ENCODE results near the gene LHPP. TPM values are rescaled to one million over a fixed set of nuclear protein-coding genes. Genes with fewer than 3 reads are reported as not detected.

LHPP gene
- total RNA-seq, 1 donor from 2014 or later = 22.9 TPM

GRCh38 chr10:124648738-124649137, 187.1 kb downstream of the LHPP start:
- Mint-ChIP-seq H3K27me3 (no peaks in the 10 kb centered on the region), H3K4me3 (peak overlapping the region; percentile 44), H3K36me3 (ENCODE audit: low read depth) (peaks cover 26% of the 10 kb centered on the region), H3K27ac (peak overlapping the region; percentile 88), H3K4me1 (peaks cover 100% of the 10 kb centered on the region), H3K9me3 (no peaks in the 10 kb centered on the region)
- no peak for TF ChIP-seq CTCF (IDR thresholded peaks at IDR 0.05)
- no peak for DNase-seq
- CTCF ChIA-PET = interaction anchor here (0.8 to 3.6 kb wide), 9 partner anchors 10 to 114 kb away, joined by 3 to 39 read pairs (median 5); partner anchors contain the start of gene FAM53B
- ATAC-seq (ENCODE audit: low read depth) = no peak
- POLR2A ChIA-PET = interaction anchor here (0.9 to 5.0 kb wide), 12 partner anchors 8 to 109 kb away, joined by 3 to 34 read pairs (median 6); no protein-coding TSS in a partner anchor
- intact Hi-C loops (cut with micrococcal nuclease) = loop anchor here (1.0 kb wide), 1 partner anchor 93 kb away; no protein-coding TSS in a partner anchor

- no peak for ATAC-seq (ENCODE audit: low read depth)
- no peak for TF ChIP-seq CTCF (IDR thresholded peaks at IDR 0.05)
- Mint-ChIP-seq H3K27ac (peak overlapping the region; percentile 88), H3K36me3 (ENCODE audit: low read depth) (peaks cover 26% of the 10 kb centered on the region), H3K9me3 (no peaks in the 10 kb centered on the region), H3K4me3 (peak overlapping the region; percentile 38), H3K4me1 (peaks cover 99% of the 10 kb centered on the region), H3K27me3 (no peaks in the 10 kb centered on the region)
- no peak for DNase-seq
- intact Hi-C loops (cut with micrococcal nuclease) = no loop called here
- POLR2A ChIA-PET = interaction anchor here (0.9 to 5.0 kb wide), 13 partner anchors 8 to 110 kb away, joined by 3 to 34 read pairs (median 6); no protein-coding TSS in a partner anchor
- CTCF ChIA-PET = interaction anchor here (0.8 to 3.6 kb wide), 8 partner anchors 10 to 115 kb away, joined by 3 to 39 read pairs (median 4); partner anchors contain the start of gene FAM53B
Measured at GRCh38 chr10:124649214-124649613, 187.6 kb downstream of the LHPP start.

- POLR2A ChIA-PET = interaction anchor here (0.9 to 5.0 kb wide), 9 partner anchors 8 to 111 kb away, joined by 4 to 34 read pairs (median 6); no protein-coding TSS in a partner anchor
- no peak for DNase-seq
- CTCF ChIA-PET = interaction anchor here (1.3 to 3.6 kb wide), 3 partner anchors 69 to 91 kb away, joined by 5 to 39 read pairs (median 5); no protein-coding TSS in a partner anchor
- intact Hi-C loops (cut with micrococcal nuclease) = loop anchor here (2.0 to 5.0 kb wide), 2 partner anchors 37 to 69 kb away; no protein-coding TSS in a partner anchor
- no peak for ATAC-seq (ENCODE audit: low read depth)
- Mint-ChIP-seq H3K4me3 (peak overlapping the region; percentile 57), H3K9me3 (no peaks in the 10 kb centered on the region), H3K4me1 (peaks cover 99% of the 10 kb centered on the region), H3K36me3 (ENCODE audit: low read depth) (peaks cover 28% of the 10 kb centered on the region), H3K27me3 (no peaks in the 10 kb centered on the region), H3K27ac (peak overlapping the region; percentile 88)
- TF ChIP-seq CTCF (IDR thresholded peaks at IDR 0.05) = no peak
Measured at GRCh38 chr10:124650263-124650662, 188.6 kb downstream of the LHPP start.

- ATAC-seq (ENCODE audit: low read depth) (peak; percentile 47), DNase-seq (no peak)
- intact Hi-C loops (cut with micrococcal nuclease) = loop anchor here (1.0 to 5.0 kb wide), 3 partner anchors 10 to 68 kb away; no protein-coding TSS in a partner anchor
- H3K4me1 Mint-ChIP-seq = peaks cover 99% of the 10 kb centered on the region
- peak overlapping the region; percentile 88 for H3K27ac Mint-ChIP-seq
- no peaks in the 10 kb centered on the region for H3K9me3 Mint-ChIP-seq
- H3K27me3 Mint-ChIP-seq = no peaks in the 10 kb centered on the region
- ChIA-PET POLR2A (interaction anchor here (0.9 to 5.0 kb wide), 10 partner anchors 9 to 111 kb away, joined by 3 to 34 read pairs (median 5); no protein-coding TSS in a partner anchor), CTCF (interaction anchor here (1.3 to 1.8 kb wide), 2 partner anchors 68 to 91 kb away, joined by 5 read pairs; no protein-coding TSS in a partner anchor)
- TF ChIP-seq CTCF (IDR thresholded peaks at IDR 0.05) = no peak
- peak overlapping the region; percentile 57 for H3K4me3 Mint-ChIP-seq
- peaks cover 34% of the 10 kb centered on the region for H3K36me3 Mint-ChIP-seq (ENCODE audit: low read depth)
Measured at GRCh38 chr10:124650820-124651401, 189.3 kb downstream of the LHPP start.

Data from activated B cell treated with CpG ODN at 0.5 μM for 24 hours (primary cell).